Fibroblast of lung (primary cell): ENCODE data around the gene FAM117B.
"Not testable (repeated sequence)": the region's sequence is repeated elsewhere in the genome, so short reads cannot be mapped to it uniquely, and the experiment has no call there.

ENCODE experiments used
- EZH2 ChIP-seq: IDR thresholded peaks from 2 replicates; pipeline ENCODE4 v1.5.1; 2012; ENCODE audit warnings: low read length, control low read depth, mild to moderate bottlenecking; ENCODE audit errors: missing control alignments
- TF ChIP-seq, protein P1 (sequence below), 2 donors: IDR thresholded peaks in 1 of 2; conservative IDR thresholded peaks in 1 of 2; 1 replicate in 1 of 2; 2 replicates in 1 of 2; pipeline ENCODE4 v1.5.1; 2011 to 2012; ENCODE audit warnings: low read length in 2 of 2, control low read depth in 1 of 2, inconsistent platforms in 1 of 2, low read depth in 1 of 2, mild to moderate bottlenecking in 1 of 2

DNA sequence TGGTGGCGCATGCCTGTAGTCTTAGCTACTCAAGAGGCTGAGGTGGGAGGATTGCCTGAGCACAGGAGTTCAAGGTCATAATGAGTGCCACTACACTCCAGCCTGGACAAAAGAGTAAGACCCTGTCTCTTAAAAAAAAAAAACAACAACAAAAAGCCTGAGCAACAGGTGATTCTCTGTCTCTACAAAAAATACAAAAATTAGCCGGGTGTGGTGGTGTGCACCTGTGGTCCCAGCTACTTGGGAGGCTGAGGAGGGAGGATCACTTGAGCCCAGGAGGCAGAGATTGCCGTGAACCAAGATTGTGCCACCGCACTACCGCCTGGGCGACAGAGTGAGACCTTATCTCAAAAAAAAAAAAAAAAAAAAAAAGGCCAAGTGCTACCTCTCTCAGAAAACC is 40.3 kb downstream of the FAM117B start:
- TF ChIP-seq, protein P1, sequence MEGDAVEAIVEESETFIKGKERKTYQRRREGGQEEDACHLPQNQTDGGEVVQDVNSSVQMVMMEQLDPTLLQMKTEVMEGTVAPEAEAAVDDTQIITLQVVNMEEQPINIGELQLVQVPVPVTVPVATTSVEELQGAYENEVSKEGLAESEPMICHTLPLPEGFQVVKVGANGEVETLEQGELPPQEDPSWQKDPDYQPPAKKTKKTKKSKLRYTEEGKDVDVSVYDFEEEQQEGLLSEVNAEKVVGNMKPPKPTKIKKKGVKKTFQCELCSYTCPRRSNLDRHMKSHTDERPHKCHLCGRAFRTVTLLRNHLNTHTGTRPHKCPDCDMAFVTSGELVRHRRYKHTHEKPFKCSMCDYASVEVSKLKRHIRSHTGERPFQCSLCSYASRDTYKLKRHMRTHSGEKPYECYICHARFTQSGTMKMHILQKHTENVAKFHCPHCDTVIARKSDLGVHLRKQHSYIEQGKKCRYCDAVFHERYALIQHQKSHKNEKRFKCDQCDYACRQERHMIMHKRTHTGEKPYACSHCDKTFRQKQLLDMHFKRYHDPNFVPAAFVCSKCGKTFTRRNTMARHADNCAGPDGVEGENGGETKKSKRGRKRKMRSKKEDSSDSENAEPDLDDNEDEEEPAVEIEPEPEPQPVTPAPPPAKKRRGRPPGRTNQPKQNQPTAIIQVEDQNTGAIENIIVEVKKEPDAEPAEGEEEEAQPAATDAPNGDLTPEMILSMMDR (conservative IDR thresholded peaks at IDR 0.05 in 1 of 2, IDR thresholded peaks at IDR 0.05 in 1 of 2; ENCODE audit: low read depth in 1 of 2, low read length in 2 of 2): not testable (repeated sequence)
- TF ChIP-seq EZH2: not testable (repeated sequence)
